Measurements from ENCODE around the gene TPT1.
"Not testable (repeated sequence)": the region's sequence is repeated elsewhere in the genome, so short reads cannot be mapped to it uniquely, and the experiment has no call there.

The TPT1 gene

DNA sequence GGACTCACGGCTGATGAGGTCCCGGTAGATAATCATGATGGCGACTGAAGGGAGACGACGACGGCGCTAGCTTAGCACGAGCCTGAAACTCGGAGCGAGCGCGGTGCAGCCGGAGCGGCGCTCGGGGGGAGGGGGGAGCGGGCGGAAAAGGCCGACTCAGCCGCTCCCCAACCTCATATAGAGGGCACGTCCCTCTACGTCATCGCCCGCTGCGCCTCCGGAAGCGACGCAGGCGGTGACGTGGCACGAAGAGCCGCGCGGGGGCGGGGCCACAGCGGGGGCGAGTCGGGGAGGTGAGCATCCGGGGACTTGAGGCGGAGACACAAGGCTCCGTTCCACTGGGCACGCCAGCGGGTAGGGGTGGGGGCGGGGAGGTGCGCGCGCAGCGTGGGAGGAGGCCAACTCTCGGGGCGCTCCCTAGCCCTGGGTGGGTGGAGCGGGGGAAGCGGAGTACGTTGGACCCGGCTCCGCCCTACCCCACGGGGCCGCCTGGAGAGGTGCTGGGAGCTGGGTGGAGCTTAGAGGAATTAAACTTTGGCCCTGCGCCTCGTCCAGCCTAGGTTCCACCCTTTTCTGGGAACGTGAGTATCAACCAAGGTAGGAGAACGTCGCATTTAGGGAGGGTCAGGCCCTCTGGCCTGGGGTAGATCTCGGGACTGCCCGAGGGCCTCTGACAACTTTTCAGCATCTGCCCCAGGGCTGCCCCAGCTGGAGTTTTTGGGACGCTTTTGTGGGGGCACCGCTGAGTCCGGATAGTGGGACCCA lies at the start of gene TPT1:
TPT1 (minus strand) TSS at position 150 of the 765 bp plus-strand sequence; CDS start at position 36, 114 bp downstream.
- H3K4me3 Mint-ChIP-seq = peak within 1 kb of the TSS; percentile 94
- peaks cover 100% of the 10 kb centered on the region for H3K36me3 Mint-ChIP-seq
- DNase-seq (ENCODE audit: low spot score in 2 of 2) (peak; percentile 98 to 99), ATAC-seq (peak; percentile 88)
- peaks cover 38% of the 10 kb centered on the region for H3K4me1 Mint-ChIP-seq
- no peaks in the 10 kb centered on the region for H3K9me3 Mint-ChIP-seq
- H3K27ac Mint-ChIP-seq = peak within 1 kb of the TSS; percentile 98

DNA sequence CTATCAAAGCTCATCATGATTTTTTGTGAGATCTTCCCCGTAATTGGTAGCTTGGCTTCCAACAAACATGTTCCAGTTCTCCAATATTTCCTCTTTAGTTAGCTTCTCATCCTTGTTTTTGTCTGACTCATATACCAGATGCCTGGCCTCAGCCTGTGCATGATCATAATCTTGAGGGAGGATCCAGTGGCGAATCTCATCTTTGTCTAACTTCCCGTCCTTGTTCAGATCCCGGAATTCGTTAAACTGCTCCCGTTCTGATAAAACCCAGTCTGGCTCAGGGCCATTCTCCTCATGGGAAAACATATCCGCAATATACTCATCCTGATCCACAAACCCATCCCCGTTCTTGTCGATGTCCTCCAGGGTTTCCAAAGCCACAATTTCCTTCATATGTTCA lies 49.4 kb upstream of the TPT1 start:
- H3K36me3 Mint-ChIP-seq = peaks cover 44% of the 10 kb centered on the region
- DNase-seq (ENCODE audit: low spot score in 2 of 2); H3K4me3 Mint-ChIP-seq; ATAC-seq; H3K9me3 Mint-ChIP-seq; H3K27ac Mint-ChIP-seq: not testable (repeated sequence)
- peaks cover 13% of the 10 kb centered on the region for H3K4me1 Mint-ChIP-seq

DNA sequence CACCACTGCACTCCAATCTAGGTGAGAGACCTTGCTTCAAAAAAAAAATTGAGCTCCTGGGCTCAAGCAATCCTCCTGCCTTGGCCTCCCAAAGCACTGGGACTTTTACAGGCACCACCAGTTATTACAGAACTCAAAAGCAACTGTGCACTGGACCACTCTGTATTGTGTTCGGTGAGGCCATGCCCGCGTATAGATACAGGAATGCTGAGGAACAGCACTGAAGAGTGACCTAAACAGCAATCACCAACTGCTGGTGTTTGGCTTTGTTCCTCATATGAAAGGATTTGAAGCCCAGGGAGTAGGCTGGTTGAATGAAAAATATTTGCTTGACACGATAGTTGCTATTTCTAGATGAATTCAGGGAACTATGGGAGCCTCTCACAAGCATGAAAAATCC lies 47.7 kb upstream of the TPT1 start:
- H3K4me3 Mint-ChIP-seq = no peak overlapping the region
- no peak for DNase-seq (ENCODE audit: low spot score in 2 of 2)
- peaks cover 38% of the 10 kb centered on the region for H3K36me3 Mint-ChIP-seq
- no peak for ATAC-seq
- H3K9me3 Mint-ChIP-seq = no peaks in the 10 kb centered on the region
- no peaks in the 10 kb centered on the region for H3K4me1 Mint-ChIP-seq
- H3K27ac Mint-ChIP-seq = no peak overlapping the region

DNA sequence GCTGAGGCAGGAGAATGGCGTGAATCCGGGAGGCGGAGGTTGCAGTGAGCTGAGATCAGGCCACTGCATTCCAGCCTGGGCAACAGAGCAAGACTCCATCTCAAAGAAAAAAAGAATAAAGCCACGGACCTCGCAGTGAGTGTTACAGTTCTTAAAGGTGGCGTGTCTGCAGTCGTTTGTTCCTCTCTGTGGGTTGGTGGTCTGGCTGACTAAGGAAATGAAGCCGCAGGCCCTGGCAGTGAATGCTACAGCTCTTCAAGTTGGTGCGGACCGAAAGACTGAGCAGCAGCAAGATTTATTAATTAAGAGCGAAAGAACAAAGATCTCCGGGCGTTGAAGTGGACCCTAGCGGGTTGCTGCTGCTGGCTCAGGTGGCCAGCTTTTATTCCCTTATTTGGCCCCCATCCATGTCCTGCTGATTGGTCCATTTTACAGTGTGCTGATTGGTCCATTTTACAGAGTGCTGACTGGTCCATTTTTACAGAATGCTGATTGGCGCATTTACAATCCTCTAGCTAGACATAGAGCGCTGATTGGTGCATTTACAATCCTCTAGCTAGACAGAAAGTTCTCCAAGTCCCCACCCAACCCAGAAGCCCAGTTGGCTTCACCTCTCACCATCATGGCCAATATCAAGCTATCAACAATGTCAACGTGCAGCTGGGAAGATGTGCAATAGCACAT lies 46.1 kb upstream of the TPT1 start:
- not testable (repeated sequence) for H3K27ac Mint-ChIP-seq; H3K9me3 Mint-ChIP-seq; H3K4me3 Mint-ChIP-seq; H3K4me1 Mint-ChIP-seq; DNase-seq (ENCODE audit: low spot score in 2 of 2)
- ATAC-seq = peak; percentile 80
- H3K36me3 Mint-ChIP-seq = peaks cover 31% of the 10 kb centered on the region

DNA sequence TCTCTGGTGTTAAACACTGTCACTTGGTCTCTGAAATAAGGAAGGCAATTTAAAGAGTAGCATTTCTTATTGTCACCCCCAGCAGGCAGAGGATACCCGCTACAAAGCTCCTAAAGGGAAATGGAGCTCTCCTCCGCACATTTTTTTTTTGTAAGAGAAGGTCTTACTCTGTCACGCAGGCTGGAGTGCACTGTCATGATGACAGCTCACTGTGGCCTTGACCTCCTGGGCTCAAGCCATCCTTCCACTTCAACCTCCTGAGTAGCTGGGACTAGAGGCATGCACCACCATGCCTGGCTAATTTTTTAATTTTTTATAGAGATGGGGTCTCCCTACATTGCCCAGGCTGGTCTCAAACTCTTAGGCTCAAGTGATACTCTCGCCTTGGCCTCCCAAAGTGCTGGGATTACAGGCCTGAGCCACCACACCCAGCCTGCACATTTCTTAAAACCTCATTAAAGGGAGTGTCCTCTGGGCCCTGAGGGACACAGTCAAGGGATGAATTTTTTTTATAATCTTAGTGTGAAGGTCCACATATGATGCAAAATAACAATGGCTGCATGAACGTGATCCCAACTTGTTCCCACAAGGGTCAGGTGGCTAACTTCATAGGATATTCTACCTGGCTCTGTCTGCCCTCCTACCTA lies 45.0 kb upstream of the TPT1 start:
- Mint-ChIP-seq H3K36me3 (peaks cover 26% of the 10 kb centered on the region), H3K4me1 (no peaks in the 10 kb centered on the region), H3K4me3 (no peak overlapping the region), H3K27ac (no peak overlapping the region), H3K9me3 (no peaks in the 10 kb centered on the region)
- ATAC-seq (no peak), DNase-seq (ENCODE audit: low spot score in 2 of 2) (no peak)

DNA sequence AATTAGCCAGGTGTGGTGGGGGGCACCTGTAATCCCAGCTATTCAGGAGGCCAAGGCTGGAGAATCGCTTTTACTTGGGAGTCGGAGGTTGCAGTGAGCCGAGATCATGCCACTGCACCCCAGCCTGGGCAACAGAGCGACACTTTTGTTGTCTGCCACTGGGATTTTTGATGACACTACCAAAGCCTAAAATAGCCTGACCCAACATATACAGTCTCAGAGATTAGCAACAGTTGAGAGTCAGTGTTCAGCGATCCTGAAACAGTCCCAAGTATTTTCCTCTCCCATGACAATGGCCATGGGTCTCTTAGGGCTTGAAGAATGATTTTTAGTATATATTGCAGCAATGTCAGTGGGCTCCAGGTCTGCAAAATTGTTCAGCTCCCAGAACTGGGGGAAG lies 44.3 kb upstream of the TPT1 start:
- H3K9me3 Mint-ChIP-seq = no peaks in the 10 kb centered on the region
- H3K36me3 Mint-ChIP-seq = peaks cover 19% of the 10 kb centered on the region
- no peaks in the 10 kb centered on the region for H3K4me1 Mint-ChIP-seq
- ATAC-seq = no peak
- no peak for DNase-seq (ENCODE audit: low spot score in 2 of 2)
- H3K4me3 Mint-ChIP-seq = no peak overlapping the region
- H3K27ac Mint-ChIP-seq = no peak overlapping the region

DNA sequence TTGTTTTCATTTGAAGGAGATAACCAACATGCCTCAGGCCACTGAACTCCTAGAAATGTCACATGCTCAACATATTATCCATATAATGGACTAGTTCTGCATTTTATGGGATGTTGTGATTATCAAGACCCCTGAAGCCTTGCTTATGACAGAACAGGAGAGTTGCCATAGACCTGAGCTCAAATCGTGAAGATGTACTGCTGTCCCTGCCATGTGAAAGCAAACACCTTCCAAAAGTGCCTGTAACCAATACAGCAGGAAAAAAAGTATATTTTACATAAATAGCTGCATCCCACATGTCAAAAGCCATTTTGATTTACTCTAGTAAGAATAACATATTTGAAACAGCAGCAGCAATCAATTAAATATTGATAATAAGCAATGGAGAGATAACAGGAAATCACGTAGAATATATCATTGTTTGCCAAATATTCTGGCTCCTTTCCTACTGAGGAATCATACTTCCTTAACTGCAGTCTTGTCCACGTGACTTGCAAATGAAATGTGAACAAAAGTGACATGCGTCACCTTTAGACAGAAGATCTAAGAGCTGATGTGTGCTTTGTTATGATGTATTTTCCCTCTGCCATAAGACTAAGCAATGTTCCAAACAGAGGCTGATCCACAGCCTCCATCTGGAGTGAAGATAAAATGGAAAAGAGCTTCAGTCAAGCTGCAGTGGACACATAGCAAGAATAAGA lies 43.6 kb upstream of the TPT1 start:
- no peaks in the 10 kb centered on the region for H3K4me1 Mint-ChIP-seq
- H3K36me3 Mint-ChIP-seq = peaks cover 15% of the 10 kb centered on the region
- H3K27ac Mint-ChIP-seq = no peak overlapping the region

DNA sequence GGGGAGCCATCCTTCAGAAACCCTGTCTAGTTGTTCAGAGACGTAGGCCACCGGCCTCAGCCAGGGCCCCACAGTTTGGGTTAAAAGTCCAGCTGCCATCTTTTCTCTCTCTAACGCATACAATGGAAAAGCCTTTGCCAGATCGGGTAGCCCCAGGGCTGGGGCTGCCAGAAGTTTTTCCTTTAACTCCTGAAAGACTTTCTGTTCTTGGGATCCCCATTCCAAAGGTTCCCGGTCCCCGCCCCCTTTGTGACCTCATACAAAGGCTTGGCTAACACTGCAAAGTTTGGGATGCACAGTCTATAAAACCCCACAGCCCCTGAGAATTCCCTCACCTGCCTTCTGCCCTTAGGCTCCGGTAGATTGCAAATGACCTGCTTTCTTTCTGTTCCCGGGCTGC lies 41.8 kb upstream of the TPT1 start:
- not testable (repeated sequence) for H3K27ac Mint-ChIP-seq; H3K36me3 Mint-ChIP-seq; ATAC-seq; DNase-seq (ENCODE audit: low spot score in 2 of 2); H3K4me3 Mint-ChIP-seq; H3K9me3 Mint-ChIP-seq; H3K4me1 Mint-ChIP-seq

More for the DNA sequence above, 43.6 kb upstream of the TPT1 start:
- H3K4me3 Mint-ChIP-seq = no peak overlapping the region
- ATAC-seq (no peak), DNase-seq (ENCODE audit: low spot score in 2 of 2) (no peak)
- H3K9me3 Mint-ChIP-seq = no peaks in the 10 kb centered on the region

DNA sequence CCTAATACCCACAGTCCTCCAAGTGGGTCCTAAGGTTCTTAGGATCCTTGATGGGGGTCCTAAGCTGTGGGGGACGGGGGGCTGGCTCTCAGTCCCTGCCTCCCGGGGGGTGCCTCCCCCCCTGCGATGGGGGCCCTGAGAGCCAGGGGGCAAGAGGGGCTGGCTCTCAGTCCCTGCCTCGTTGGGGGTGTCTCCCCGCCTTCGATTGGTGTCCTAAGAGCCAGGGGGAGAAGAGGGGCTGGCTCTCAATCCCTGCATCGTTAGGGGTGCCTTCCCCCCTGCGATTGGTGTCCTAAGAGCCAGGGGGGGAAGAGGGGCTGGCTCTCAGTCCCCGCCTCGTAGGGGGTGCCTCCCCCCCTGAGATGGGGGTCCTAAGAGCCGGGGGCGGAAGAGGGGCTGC lies 40.2 kb upstream of the TPT1 start:
- no peak for ATAC-seq
- H3K4me1 Mint-ChIP-seq = no peaks in the 10 kb centered on the region

DNA sequence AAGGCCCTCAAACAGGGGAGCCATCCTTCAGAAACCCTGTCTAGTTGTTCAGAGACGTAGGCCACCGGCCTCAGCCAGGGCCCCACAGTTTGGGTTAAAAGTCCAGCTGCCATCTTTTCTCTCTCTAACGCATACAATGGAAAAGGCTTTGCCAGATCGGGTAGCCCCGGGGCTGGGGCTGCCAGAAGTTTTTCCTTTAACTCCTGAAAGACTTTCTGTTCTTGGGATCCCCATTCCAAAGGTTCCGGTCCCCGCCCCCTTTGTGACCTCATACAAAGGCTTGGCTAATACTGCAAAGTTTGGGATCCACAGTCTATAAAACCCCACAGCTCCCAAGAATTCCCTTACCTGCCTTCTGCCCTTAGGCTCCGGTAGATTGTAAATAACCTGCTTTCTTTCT lies 39.7 kb upstream of the TPT1 start:
- not testable (repeated sequence) for H3K27ac Mint-ChIP-seq; ATAC-seq; H3K4me3 Mint-ChIP-seq; H3K9me3 Mint-ChIP-seq; H3K4me1 Mint-ChIP-seq; DNase-seq (ENCODE audit: low spot score in 2 of 2); H3K36me3 Mint-ChIP-seq

More for the DNA sequence above, 40.2 kb upstream of the TPT1 start:
- no peak overlapping the region for H3K27ac Mint-ChIP-seq
- no peaks in the 10 kb centered on the region for H3K9me3 Mint-ChIP-seq
- no peak for DNase-seq (ENCODE audit: low spot score in 2 of 2)
- no peaks in the 10 kb centered on the region for H3K36me3 Mint-ChIP-seq
- no peak overlapping the region for H3K4me3 Mint-ChIP-seq

DNA sequence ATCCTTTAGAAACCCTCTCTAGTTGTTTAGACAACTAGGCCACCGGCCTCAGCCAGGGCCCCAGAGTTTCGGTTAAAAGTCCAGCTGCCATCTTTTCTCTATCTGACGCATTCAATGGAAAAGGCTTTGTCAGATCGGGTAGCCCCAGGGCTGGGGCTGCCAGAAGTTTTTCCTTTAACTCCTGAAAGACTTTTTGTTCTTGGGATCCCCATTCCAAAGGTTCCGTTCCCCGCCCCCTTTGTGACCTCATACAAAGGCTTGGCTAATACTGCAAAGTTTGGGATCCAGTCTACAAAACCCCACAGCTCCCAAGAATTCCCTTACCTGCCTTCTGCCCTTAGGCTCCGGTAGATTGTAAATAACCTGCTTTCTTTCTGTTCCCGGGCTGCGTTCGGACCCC lies 38.5 kb upstream of the TPT1 start:
- not testable (repeated sequence) for ATAC-seq; H3K9me3 Mint-ChIP-seq; H3K4me3 Mint-ChIP-seq; H3K27ac Mint-ChIP-seq; H3K36me3 Mint-ChIP-seq; DNase-seq (ENCODE audit: low spot score in 2 of 2); H3K4me1 Mint-ChIP-seq

DNA sequence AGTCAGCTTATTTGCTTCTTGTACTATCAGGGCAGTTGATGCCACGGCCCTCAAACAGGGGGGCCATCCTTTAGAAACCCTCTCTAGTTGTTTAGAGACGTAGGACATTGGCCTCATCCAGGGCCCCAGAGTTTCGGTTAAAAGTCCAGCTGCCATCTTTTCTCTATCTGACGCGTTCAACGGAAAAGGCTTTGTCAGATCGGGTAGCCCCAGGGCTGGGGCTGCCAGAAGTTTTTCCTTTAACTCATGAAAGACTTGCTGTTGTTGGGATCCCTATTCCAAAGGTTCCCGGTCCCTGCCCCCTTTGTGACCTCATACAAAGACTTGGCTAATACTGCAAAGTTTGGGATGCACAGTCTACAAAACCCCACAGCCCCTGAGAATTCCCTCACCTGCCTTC lies 37.8 kb upstream of the TPT1 start:
- not testable (repeated sequence) for H3K4me3 Mint-ChIP-seq; H3K4me1 Mint-ChIP-seq; DNase-seq (ENCODE audit: low spot score in 2 of 2); H3K9me3 Mint-ChIP-seq; ATAC-seq; H3K27ac Mint-ChIP-seq; H3K36me3 Mint-ChIP-seq

DNA sequence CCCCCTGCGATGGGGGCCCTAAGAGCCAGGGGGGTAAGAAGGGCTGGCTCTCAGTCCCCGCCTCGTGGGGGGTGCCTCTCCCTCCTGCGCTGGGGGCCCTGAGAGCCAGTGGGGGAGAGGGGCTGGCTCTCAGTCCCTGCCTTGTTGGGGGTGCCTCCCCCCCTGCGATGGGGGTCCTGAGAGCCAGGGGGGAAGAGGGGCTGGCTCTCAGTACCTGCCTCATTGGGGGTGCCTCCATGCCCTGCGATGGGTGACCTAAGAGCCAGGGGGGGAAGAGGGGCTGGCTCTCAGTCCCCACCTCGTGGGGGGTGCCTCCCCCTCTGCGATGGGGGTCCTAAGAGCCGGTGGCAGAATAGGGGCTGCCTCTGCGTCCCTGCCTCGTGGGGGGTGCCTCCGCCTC lies 36.3 kb upstream of the TPT1 start:
- not testable (repeated sequence) for ATAC-seq; H3K4me1 Mint-ChIP-seq; H3K9me3 Mint-ChIP-seq; H3K27ac Mint-ChIP-seq; DNase-seq (ENCODE audit: low spot score in 2 of 2); H3K4me3 Mint-ChIP-seq
- H3K36me3 Mint-ChIP-seq = peaks cover 14% of the 10 kb centered on the region

DNA sequence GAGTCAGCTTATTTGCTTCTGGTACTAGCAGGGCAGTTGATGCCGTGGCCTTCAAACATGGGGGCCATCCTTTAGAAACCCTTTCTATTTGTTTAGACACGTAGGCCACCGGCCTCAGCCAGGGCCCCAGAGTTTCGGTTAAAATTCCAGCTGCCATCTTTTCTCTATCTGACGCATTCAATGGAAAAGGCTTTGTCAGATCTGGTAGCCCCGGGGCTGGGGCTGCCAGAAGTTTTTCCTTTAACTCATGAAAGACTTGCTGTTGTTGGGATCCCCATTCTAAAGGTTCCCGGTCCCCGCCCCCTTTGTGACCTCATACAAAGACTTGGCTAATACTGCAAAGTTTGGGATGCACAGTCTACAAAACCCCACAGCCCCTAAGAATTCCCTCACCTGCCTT lies 35.7 kb upstream of the TPT1 start:
- ATAC-seq; H3K27ac Mint-ChIP-seq; H3K4me3 Mint-ChIP-seq; H3K4me1 Mint-ChIP-seq; H3K9me3 Mint-ChIP-seq; DNase-seq (ENCODE audit: low spot score in 2 of 2): not testable (repeated sequence)
- peaks cover 19% of the 10 kb centered on the region for H3K36me3 Mint-ChIP-seq

DNA sequence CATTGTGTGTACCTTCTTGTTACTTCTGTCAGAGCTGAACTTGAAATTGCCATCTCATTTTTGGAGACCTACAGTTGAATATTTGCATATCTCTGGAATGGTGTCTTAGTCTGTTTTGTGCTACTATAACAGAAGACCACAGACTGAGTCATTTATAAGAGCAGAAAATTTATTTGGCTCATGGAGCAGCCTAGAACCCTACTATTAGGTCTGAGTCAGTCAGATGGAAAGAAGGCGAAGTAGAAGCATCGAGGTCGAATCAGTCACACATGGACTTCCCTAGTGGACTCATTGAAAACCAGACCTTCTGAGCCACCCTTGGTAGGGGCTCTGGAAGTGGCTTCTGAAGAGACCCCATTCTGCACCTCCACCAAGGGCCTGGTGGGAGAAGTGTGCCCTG lies 33.9 kb upstream of the TPT1 start:
- no peak for DNase-seq (ENCODE audit: low spot score in 2 of 2)

More for the DNA sequence above, 33.9 kb upstream of the TPT1 start:
- no peak overlapping the region for H3K4me3 Mint-ChIP-seq
- H3K27ac Mint-ChIP-seq = no peak overlapping the region
- H3K4me1 Mint-ChIP-seq = peaks cover 5% of the 10 kb centered on the region
- H3K9me3 Mint-ChIP-seq = no peaks in the 10 kb centered on the region
- H3K36me3 Mint-ChIP-seq = peaks cover 36% of the 10 kb centered on the region
- peak; percentile 44 for ATAC-seq

Data from stimulated activated effector memory CD8-positive, alpha-beta T cell treated with anti-CD3 and anti-CD28 coated beads, Interleukin-12 subunit alpha, Interleukin-12 subunit beta, amount 100 ng/mL, for 72 hours (primary cell).